Bronchial epithelial cell (primary cell): Measurements from ENCODE around the gene ADCY9. TPM values are rescaled to one million over a fixed set of nuclear protein-coding genes. Genes with fewer than 3 reads are reported as not detected.
A peak's percentile ranks its signal among the peaks of the same experiment; 100 is the strongest.

Experiments
- DNase-seq: peaks from one replicate; pipeline ENCODE4 v3.0.0-alpha.2; 2010; ENCODE audit warnings: low read depth
- FAIRE-seq: peaks from 2 replicates; lab custom pipeline; 2011; peaks lifted over from hg19 to GRCh38; lab: Jason Lieb, UNC
- H3K27me3 ChIP-seq: 2 replicates; pipeline ENCODE4 v1.5.1; 2011; ENCODE audit warnings: low read length; ENCODE audit not compliant: control insufficient read depth, insufficient read depth
- H3K36me3 ChIP-seq: 2 replicates; pipeline ENCODE4 v1.5.1; 2011; ENCODE audit warnings: low read length; ENCODE audit not compliant: control insufficient read depth, insufficient read depth
- H3K4me3 ChIP-seq: 2 replicates; pipeline ENCODE4 v1.5.1; 2011; ENCODE audit warnings: mild to moderate bottlenecking, low read depth, low read length, control low read depth
- total RNA-seq: library from RNA; depleted of rRNA; stranded (reverse); fragments of >200 nt; gene quantifications from 2 replicates; pipeline ENCODE4 v1.2.1, GENCODE V29; 2014
- TF ChIP-seq, protein P1 (sequence below): IDR thresholded peaks from 2 replicates; pipeline ENCODE4 v1.5.1; 2011; ENCODE audit warnings: mild to moderate bottlenecking, moderate library complexity, low read length, control low read depth, inconsistent platforms; ENCODE audit not compliant: insufficient read depth, severe bottlenecking

The ADCY9 gene
- total RNA-seq, 1 donor from 2014 or later = 11.3 TPM

- Histone ChIP-seq H3K4me3 (no peak overlapping the region), H3K36me3 (no peaks in the 10 kb centered on the region), H3K27me3 (no peaks in the 10 kb centered on the region)
- DNase-seq (no peak), FAIRE-seq (no peak)
- TF ChIP-seq, protein P1, sequence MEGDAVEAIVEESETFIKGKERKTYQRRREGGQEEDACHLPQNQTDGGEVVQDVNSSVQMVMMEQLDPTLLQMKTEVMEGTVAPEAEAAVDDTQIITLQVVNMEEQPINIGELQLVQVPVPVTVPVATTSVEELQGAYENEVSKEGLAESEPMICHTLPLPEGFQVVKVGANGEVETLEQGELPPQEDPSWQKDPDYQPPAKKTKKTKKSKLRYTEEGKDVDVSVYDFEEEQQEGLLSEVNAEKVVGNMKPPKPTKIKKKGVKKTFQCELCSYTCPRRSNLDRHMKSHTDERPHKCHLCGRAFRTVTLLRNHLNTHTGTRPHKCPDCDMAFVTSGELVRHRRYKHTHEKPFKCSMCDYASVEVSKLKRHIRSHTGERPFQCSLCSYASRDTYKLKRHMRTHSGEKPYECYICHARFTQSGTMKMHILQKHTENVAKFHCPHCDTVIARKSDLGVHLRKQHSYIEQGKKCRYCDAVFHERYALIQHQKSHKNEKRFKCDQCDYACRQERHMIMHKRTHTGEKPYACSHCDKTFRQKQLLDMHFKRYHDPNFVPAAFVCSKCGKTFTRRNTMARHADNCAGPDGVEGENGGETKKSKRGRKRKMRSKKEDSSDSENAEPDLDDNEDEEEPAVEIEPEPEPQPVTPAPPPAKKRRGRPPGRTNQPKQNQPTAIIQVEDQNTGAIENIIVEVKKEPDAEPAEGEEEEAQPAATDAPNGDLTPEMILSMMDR = no peak
These were observed 191.5 kb downstream of the ADCY9 start for GRCh38 chr16:3924763-3925162.

DNA sequence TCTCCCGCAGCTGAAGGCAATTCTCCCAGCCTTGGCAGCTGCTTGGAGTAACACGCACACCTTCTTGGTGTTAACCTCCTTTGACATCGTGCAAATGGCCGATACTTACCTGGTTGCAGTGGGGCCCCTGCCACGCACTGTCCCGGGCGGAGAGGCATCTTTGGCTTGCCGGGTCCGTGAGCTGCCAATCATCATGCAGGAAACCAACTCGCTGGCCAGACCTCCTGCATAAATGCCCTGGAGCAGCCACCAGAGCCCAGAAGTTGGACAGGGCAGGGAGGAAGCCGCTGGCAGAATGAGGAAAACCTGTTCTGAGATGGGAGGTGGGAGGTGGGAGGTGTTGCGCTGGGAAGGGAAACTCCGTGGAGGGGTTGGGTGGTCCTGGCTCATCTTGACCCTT lies 194.0 kb downstream of the ADCY9 start:
- no peak overlapping the region for H3K4me3 ChIP-seq
- H3K27me3 ChIP-seq = no peaks in the 10 kb centered on the region
- TF ChIP-seq, protein P1 = no peak
- DNase-seq = no peak
- no peaks in the 10 kb centered on the region for H3K36me3 ChIP-seq
- FAIRE-seq = no peak

DNA sequence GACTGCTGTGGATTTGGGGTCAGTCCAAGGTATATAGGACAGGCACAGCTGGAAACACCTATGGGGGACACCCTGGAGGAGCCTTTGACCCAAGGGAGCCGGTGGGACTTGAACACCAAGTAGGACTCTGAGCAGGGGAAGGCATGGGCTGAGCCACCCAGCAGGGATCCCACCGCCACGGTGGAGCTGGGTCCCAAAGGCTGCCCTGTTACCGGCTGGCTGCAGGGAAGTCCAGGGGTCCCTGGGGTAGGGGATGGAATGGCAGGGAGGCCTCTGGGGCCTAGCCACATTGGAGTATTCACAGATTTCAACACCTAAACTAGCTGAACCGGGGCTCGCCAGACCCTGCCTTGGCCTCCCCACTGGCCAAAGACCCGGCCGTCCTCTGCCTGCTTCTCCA lies 196.0 kb downstream of the ADCY9 start:
- FAIRE-seq (no peak), DNase-seq (no peak)
- H3K36me3 ChIP-seq = no peaks in the 10 kb centered on the region
- H3K27me3 ChIP-seq = no peaks in the 10 kb centered on the region
- TF ChIP-seq, protein P1 = no peak
- no peak overlapping the region for H3K4me3 ChIP-seq

GRCh38 chr16:3919413-3919812 lies 196.8 kb downstream of the ADCY9 start:
- TF ChIP-seq, protein P1 = no peak
- no peaks in the 10 kb centered on the region for H3K36me3 ChIP-seq
- H3K27me3 ChIP-seq = no peaks in the 10 kb centered on the region
- DNase-seq = no peak
- FAIRE-seq = peak; percentile 43
- H3K4me3 ChIP-seq = no peak overlapping the region

DNA sequence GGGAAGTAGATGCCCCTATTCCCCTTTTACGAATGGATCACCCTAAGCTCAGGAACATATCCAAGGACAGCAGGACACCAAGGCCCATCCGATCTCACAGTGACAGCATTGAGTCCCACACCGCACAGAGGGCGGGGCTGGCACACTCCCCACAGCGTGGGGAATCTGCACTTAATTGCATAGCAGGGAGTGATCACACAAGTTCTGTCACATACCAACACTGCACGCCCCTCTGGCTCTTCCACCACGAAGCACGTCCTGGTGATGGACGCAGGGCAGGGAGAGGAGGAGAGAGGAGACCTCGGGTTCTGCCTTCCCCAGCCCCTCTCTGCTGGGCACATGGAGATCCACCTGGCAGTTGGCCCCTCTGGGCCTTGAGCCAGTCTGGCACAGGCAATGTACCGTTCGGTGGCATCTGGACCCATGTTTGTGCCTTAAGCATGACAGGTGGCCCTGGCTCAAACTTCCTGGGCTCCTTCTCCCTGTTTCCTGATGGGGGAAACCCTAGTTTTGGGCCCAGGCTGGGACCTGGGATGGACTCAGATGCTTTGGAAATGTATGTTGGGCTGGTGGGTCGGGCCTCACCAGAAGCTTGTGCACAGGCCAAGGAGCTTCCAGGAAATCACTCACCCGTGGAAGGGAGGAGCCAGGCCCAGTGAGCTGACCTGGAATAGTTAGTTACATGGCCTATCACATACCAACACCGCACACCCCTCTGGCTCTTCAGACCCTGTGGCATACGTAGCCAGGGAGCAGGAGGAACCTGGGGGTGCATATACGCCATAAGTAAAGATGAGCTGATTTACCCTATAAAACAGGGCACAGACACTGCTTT lies 200.6 kb downstream of the ADCY9 start:
- FAIRE-seq = no peak
- TF ChIP-seq, protein P1 = no peak
- H3K27me3 ChIP-seq = no peaks in the 10 kb centered on the region
- no peak overlapping the region for H3K4me3 ChIP-seq
- DNase-seq = no peak
- H3K36me3 ChIP-seq = no peaks in the 10 kb centered on the region
